GM18951 (cell line): Measurements from ENCODE around the gene GAB2.

Experiments used
- POLR2A ChIP-seq: IDR thresholded peaks from 4 replicates; pipeline ENCODE4 v1.6.1; 2011; ENCODE audit warnings: mild to moderate bottlenecking; ENCODE audit not compliant: insufficient read length, insufficient read depth; ENCODE audit errors: extremely low read depth
- in situ Hi-C: fragments of 300-500 bp; cut with MboI; formaldehyde crosslinking; loops from one replicate; pipeline ENCODE4 v1.12.0; 2022; ENCODE audit warnings: low sequenced_read_pairs, mixed read lengths, inconsistent platforms; ENCODE audit not compliant: unreplicated experiment

The GAB2 gene

DNA sequence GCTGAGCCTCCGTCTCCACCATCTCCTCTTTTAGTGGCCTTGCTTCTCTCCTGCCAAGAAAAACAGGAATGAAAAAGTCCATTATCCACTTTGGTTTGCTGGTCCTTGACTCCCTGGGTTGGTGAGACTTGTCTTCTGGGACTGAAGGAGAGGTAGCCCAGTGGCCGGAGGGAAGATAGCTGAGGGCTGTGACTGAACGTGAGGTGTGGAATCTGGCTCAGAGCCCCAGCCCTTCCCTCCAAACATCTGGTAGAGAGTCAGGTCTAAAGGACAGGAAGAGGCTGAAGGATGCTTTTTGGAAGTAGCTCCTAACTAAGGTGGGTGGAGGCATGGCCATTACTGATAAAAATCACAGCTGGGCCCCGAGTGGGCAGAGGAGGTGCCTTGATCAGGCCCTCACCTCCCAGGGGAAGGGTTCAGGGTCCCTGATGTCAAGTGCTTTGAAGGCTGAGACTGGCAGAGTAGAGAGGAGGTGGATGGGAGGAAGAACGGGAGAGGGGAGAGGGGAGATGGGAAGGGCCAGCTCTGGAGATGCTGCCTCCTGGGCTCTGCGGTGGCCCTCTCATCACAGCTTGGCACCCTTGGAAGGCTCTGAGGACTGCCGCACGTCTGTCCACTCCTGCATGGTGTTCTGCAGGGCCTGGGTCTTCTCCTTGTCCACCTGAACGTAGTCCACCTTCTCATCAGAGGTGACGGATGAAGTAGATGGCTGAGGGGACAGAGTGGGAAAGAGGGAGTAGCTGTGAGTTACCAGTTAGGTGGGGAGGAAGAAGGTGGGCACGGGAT lies 198.7 kb downstream of the GAB2 start:
- no peak for TF ChIP-seq POLR2A
- in situ Hi-C loops: no loop called here

DNA sequence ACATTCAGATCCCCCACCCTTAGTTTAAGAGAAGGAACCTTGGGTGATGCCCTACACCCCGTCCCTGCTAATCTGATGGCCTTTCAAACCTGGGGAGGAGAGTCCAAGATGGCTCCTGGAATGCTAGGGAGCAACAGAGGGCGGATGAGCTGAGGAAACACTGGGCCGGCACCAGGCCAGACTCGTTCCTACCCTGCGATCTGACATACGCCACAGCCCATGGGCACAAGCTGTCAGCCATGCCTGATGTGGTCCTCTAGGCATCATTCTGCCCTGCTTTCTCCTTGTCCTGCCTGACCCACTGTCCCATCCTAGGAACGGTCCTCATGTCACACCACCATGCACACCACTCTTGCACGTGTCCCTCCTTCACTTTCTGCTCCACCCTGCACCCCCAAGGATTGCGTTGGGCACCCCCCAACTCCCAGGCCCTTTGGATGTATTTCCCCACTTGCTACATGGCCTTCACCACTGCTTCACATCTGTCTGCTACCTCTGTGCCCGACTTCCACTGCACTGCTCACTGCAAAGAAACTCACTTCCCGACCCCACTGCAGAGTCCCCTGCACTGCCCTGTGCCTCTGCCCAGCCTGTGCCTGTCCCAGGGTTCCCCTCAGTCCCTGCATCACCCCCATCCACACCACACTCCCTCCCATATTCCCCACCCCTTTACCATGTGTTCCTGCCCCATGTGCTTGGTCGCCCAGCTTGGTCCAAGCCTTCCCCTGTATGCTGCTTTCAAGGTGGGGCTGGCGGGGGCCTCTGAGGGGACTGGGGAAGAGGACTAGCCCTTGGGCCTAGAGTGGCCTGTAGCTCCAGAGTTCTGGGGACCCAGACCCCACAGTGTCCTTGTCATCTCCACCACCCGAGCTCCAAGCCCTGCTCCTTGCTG lies 199.7 kb downstream of the GAB2 start:
- TF ChIP-seq POLR2A: no peak
- in situ Hi-C loops: no loop called here

DNA sequence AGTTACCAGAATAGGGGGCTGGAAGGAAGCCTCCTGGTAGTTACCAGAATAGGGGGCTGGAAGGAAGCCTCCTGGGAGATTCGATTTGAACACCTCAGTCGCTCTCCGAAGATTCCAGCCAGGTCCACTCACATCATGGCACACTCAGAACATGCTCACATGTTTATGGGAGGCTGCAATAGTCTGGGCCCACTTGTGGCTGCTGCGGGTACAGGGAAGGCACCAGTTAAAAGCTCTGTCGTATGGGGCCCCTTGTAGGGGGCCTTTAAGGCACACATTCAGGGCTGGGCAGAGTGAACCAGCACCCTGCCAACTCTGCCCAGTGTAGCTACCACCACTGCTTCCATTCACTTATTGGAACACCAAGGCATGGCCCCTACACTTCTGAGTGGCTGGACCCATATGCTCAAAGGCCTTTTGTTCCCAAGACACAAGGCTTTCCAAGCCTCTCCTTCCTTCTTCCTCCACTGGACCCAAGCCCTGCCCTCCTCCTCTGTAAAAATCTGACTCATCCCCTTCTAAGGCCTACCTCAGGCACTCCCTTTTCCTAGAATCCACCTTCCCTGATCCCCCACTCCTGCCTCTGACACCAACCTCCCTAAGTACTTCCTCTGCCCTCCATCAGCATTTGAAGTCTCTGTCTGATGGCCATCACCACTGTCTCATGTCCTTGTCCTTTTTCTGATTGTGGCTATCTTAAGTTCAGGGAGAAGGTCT lies 200.9 kb downstream of the GAB2 start:
- in situ Hi-C loops: no loop called here
- no peak for TF ChIP-seq POLR2A

GRCh38 chr11:78216021-78216420 lies 201.6 kb downstream of the GAB2 start:
- no peak for TF ChIP-seq POLR2A
- in situ Hi-C loops: no loop called here

GRCh38 chr11:78214331-78215194 lies 203.1 kb downstream of the GAB2 start:
- in situ Hi-C loops: no loop called here
- no peak for TF ChIP-seq POLR2A

DNA sequence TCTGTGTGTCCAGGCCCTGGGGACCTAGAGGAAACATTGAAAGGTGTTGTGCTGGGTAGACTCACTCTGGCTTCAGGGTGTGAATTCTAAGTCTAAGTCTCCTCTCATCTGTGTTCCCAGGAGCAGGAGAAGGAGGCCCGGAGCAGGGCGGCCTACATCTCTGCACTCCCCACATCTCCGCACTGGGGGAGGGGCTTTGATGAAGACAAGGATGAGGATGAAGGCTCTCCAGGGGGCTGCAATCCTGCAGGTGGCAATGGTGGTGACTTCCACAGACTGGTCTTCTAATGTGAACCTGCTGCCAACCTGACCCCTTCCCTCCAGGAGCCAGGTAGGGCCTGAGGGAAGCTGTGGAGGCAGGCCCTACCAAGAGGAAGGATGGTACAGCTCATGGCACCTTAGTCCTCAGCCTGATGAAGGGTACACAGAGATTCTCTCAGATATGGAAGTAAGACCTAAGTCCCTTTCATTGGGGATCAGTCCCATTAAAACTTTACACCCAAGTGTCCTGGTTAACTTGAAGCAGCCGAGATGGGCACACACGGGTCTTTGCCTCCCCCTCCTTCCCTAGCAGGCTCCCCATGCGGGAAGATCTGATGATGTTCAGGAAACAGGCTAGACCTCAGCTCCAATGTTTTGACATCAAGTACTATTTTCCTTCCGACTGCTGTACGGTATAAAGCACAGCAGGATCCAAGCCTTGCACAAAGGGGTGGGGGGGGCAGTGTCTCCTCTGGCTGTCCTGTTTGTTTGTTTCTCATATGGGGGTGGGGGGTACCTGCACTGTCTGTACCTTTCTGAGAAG lies 203.9 kb downstream of the GAB2 start:
- in situ Hi-C loops: no loop called here
- no peak for TF ChIP-seq POLR2A

GRCh38 chr11:78212586-78213371 lies 204.8 kb downstream of the GAB2 start:
- TF ChIP-seq POLR2A: no peak
- in situ Hi-C loops: no loop called here

- in situ Hi-C loops: no loop called here
- TF ChIP-seq POLR2A: no peak
These were observed 206.1 kb downstream of the GAB2 start for GRCh38 chr11:78211565-78211964.

DNA sequence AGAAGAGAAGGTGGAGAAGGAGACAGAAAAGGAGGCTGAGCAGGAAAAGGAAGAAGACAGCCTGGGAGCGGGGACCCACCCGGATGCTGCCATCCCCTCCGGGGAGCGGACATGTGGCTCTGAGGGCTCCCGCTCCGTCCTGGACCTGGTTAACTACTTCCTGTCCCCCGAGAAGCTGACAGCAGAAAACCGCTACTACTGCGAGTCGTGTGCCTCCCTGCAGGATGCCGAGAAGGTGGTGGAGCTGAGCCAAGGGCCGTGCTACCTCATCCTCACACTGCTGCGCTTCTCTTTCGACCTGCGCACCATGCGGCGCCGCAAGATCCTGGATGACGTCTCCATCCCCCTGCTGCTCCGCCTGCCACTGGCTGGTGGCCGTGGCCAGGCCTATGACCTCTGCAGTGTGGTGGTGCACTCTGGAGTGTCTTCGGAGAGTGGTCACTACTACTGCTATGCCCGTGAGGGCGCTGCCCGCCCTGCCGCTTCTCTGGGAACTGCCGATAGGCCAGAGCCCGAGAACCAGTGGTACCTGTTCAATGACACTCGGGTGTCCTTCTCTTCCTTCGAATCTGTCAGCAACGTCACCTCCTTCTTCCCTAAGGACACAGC lies 207.5 kb downstream of the GAB2 start:
- in situ Hi-C loops: no loop called here
- TF ChIP-seq POLR2A: no peak

- TF ChIP-seq POLR2A: no peak
- in situ Hi-C loops: no loop called here
These were observed 208.1 kb downstream of the GAB2 start for GRCh38 chr11:78209478-78209877.
